ENCODE results near the gene SEMA3B. TPM values are rescaled to one million over a fixed set of nuclear protein-coding genes. Genes with fewer than 3 reads are reported as not detected.
A peak's percentile ranks its signal among the peaks of the same experiment; 100 is the strongest.

The SEMA3B gene
- total and polyA plus RNA-seq, 9 of the 15 experiments (the other 6 are each of a cell fraction or from before 2014, with no cell fraction given), result 0.03 to 1.8 (median 0.55) TPM; not detected in 1

DNA sequence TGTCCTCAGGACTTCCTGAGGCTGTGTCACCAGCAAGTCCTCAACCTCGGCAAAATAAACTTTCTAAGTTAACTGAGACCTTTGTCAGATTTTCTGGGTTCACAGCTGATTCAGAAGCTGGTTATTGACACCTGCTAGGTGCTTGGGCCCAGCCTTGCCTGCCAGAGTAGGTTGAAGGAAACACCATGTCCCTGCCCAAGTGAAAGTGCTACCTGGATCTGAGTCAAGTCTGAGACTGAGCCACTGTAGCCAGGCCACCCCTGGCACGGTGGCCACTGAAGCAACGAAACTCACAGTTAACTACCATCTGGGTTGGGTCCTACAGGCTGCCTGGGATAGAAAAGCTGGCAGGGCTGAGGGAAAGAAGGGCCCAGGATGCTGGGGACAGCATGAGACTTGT lies 45.4 kb downstream of the SEMA3B start:
- no peak for FAIRE-seq
- POLR2A ChIA-PET, result interaction anchor here (0.6 to 1.4 kb wide), 3 partner anchors 13 to 23 kb away, joined by 3 to 6 read pairs (median 3); partner anchors contain the start of genes HYAL3 and NAA80

DNA sequence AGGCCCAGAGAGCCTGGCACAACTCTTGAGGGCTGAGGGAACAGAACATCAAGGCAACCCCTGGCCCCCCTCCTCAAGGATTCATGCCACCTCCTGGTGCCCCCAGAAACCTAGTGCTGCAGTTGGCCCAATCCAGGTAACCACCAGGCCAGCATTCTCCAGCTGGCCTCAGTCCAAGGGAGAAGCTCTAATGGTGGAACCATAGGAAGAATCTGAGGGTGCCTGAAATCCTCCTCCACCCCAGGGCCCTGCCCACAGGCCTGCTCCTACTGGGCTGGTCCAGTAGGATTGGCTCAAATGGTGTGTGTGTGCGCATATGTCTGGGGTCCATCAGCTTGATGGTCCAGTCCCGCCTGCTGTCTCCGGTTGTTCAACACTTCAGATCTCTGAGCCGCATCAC lies 45.9 kb downstream of the SEMA3B start:
- BruUV-seq (replicated peaks), result no TSS peak
- Histone ChIP-seq H2AFZ (ENCODE audit: low read depth, low read length) (no peak overlapping the region), H3K9ac (ENCODE audit: insufficient read depth in 1 of 2, low read depth in 2 of 2, low read length in 2 of 2) (no peak overlapping the region), H3K9me3 (replicated peaks; ENCODE audit: control insufficient read depth, insufficient read depth, low read depth, low read length) (no peaks in the 10 kb centered on the region), H4K20me1 (replicated peaks; ENCODE audit: control insufficient read depth, insufficient read depth, low read length) (no peaks in the 10 kb centered on the region), H3K4me3 (no peak overlapping the region), H3K4me2 (ENCODE audit: insufficient read depth, low read length) (no peak overlapping the region), H3K4me1 (replicated peaks in 1 of 2; ENCODE audit: control insufficient read depth in 2 of 2, insufficient read depth in 2 of 2, low read length in 2 of 2) (peaks cover 15 to 36% of the 10 kb centered on the region in 2 experiments), H3K79me2 (ENCODE audit: control insufficient read depth, insufficient read depth, low read length) (peaks cover 11% of the 10 kb centered on the region; the same call in 2 of the 3 replicates), H3K27ac (ENCODE audit: extremely low read depth, low read depth, low read length) (no peak overlapping the region), H3K9me1 (ENCODE audit: control insufficient read depth, insufficient read depth, low read length) (no peaks in the 10 kb centered on the region), H3K36me3 (ENCODE audit: control insufficient read depth, insufficient read depth, low read length) (peaks cover 20% of the 10 kb centered on the region; the same call in 2 of the 3 replicates), H3K27me3 (ENCODE audit: control insufficient read depth in 2 of 2, insufficient read depth in 2 of 2, low read length in 2 of 2) (no peaks in the 10 kb centered on the region)
- intact Hi-C loops (cut with micrococcal nuclease), result no loop called here
- ChIA-PET CTCF (ENCODE audit: low intra/inter-chr PET ratio) (no interaction called here), POLR2A (interaction anchor here (0.6 to 1.4 kb wide), 6 partner anchors 12 to 215 kb away, joined by 3 to 6 read pairs (median 3); partner anchors contain the start of genes HYAL1, HYAL3 and NAA80)
- no peak for TF ChIP-seq SP2 (IDR thresholded peaks at IDR 0.05; ENCODE audit: extremely low read depth, low read depth, low read length, poor library complexity, severe bottlenecking)
- TF ChIP-seq ZNF143 (CRISPR knock-in tag; IDR thresholded peaks at IDR 0.05), result no peak
- no peak for TF ChIP-seq SREBF2 (CRISPR knock-in tag; IDR thresholded peaks at IDR 0.05)
- TF ChIP-seq POLR2B (IDR thresholded peaks at IDR 0.05; ENCODE audit: low read depth, partially characterized antibody), result no peak
- TF ChIP-seq RFX1 (IDR thresholded peaks at IDR 0.05), result no peak
- TF ChIP-seq, protein P1, sequence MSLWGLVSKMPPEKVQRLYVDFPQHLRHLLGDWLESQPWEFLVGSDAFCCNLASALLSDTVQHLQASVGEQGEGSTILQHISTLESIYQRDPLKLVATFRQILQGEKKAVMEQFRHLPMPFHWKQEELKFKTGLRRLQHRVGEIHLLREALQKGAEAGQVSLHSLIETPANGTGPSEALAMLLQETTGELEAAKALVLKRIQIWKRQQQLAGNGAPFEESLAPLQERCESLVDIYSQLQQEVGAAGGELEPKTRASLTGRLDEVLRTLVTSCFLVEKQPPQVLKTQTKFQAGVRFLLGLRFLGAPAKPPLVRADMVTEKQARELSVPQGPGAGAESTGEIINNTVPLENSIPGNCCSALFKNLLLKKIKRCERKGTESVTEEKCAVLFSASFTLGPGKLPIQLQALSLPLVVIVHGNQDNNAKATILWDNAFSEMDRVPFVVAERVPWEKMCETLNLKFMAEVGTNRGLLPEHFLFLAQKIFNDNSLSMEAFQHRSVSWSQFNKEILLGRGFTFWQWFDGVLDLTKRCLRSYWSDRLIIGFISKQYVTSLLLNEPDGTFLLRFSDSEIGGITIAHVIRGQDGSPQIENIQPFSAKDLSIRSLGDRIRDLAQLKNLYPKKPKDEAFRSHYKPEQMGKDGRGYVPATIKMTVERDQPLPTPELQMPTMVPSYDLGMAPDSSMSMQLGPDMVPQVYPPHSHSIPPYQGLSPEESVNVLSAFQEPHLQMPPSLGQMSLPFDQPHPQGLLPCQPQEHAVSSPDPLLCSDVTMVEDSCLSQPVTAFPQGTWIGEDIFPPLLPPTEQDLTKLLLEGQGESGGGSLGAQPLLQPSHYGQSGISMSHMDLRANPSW (CRISPR knock-in tag; IDR thresholded peaks at IDR 0.05), result no peak
- TF ChIP-seq MIER1 (IDR thresholded peaks at IDR 0.05; ENCODE audit: low read depth), result no peak
- TF ChIP-seq SUPT5H (IDR thresholded peaks at IDR 0.05), result no peak
- TF ChIP-seq HLTF (IDR thresholded peaks at IDR 0.05), result no peak
- ATAC-seq (no peak), FAIRE-seq (no peak), DNase-seq (ENCODE audit: extremely low read depth in 1 of 4, low spot score in 3 of 4) (no peak)
- WGBS (ENCODE audit: insufficient coverage, low coverage, missing lambda C conversion rate), result 77% methylated on average over 2 of the region's 4 CpGs
- in situ Hi-C loops (cut with MboI), result no loop called here

More for the DNA sequence above, 45.4 kb downstream of the SEMA3B start:
- H3K27ac ChIP-seq (ENCODE audit: extremely low read depth, low read depth, low read length), result no peak overlapping the region
- intact Hi-C loops (cut with micrococcal nuclease) (no loop called here), in situ Hi-C loops (cut with MboI) (no loop called here)
- peaks cover 18% of the 10 kb centered on the region; the same call in 2 of the 3 replicates for H3K36me3 ChIP-seq (ENCODE audit: control insufficient read depth, insufficient read depth, low read length)
- H2AFZ ChIP-seq (ENCODE audit: low read depth, low read length), result no peak overlapping the region
- H3K9ac ChIP-seq (ENCODE audit: insufficient read depth in 1 of 2, low read depth in 2 of 2, low read length in 2 of 2), result peak overlapping the region in 1 of 2 experiments; percentile 4; a peak in 1 of 4 replicates
- H3K4me3 ChIP-seq, result no peak overlapping the region
- H4K20me1 ChIP-seq (replicated peaks; ENCODE audit: control insufficient read depth, insufficient read depth, low read length), result no peaks in the 10 kb centered on the region
- H3K79me2 ChIP-seq (ENCODE audit: control insufficient read depth, insufficient read depth, low read length), result peaks cover 6% of the 10 kb centered on the region; the same call in 2 of the 3 replicates
- no peak overlapping the region for H3K4me2 ChIP-seq (ENCODE audit: insufficient read depth, low read length)
- H3K27me3 ChIP-seq (ENCODE audit: control insufficient read depth in 2 of 2, insufficient read depth in 2 of 2, low read length in 2 of 2), result no peaks in the 10 kb centered on the region
- BruUV-seq (replicated peaks), result no TSS peak
- H3K4me1 ChIP-seq (replicated peaks in 1 of 2; ENCODE audit: control insufficient read depth in 2 of 2, insufficient read depth in 2 of 2, low read length in 2 of 2), result peaks cover 13 to 31% of the 10 kb centered on the region in 2 experiments
- no peaks in the 10 kb centered on the region for H3K9me3 ChIP-seq (replicated peaks; ENCODE audit: control insufficient read depth, insufficient read depth, low read depth, low read length)
- ATAC-seq (no peak), DNase-seq (ENCODE audit: extremely low read depth in 1 of 4, low spot score in 3 of 4) (no peak)
- CTCF ChIA-PET (ENCODE audit: low intra/inter-chr PET ratio), result no interaction called here
- no peaks in the 10 kb centered on the region for H3K9me1 ChIP-seq (ENCODE audit: control insufficient read depth, insufficient read depth, low read length)
- WGBS (ENCODE audit: insufficient coverage, low coverage, missing lambda C conversion rate), result 70% methylated on average over 3 of the region's 3 CpGs
- TF ChIP-seq MTA2 (IDR thresholded peaks at IDR 0.05; ENCODE audit: low read depth) (no peak), KDM1A (IDR thresholded peaks at IDR 0.05) (no peak), ZNF561 (CRISPR knock-in tag; conservative IDR thresholded peaks at IDR 0.05) (no peak), ZNF778 (CRISPR knock-in tag; IDR thresholded peaks at IDR 0.05) (no peak), KDM4B (IDR thresholded peaks at IDR 0.05; ENCODE audit: borderline replicate concordance in 2 of 2, low read depth in 1 of 2) (no peak)
